Fibroblast of lung (primary cell): Measurements from ENCODE around the gene IDUA. TPM values are rescaled to one million over a fixed set of nuclear protein-coding genes. Genes with fewer than 3 reads are reported as not detected.
A peak's percentile ranks its signal among the peaks of the same experiment; 100 is the strongest.

Source experiments
- DNase-seq, 2 donors: peaks; one replicate each; pipeline versions ENCODE4 v3.0.0 to v3.0.0-alpha.2; 2010; ENCODE audit warnings: low read depth in 2 of 2
- H2AFZ ChIP-seq: 2 replicates; pipeline ENCODE4 v1.5.1; 2012; ENCODE audit warnings: low read length, control low read depth, inconsistent platforms
- H3K27ac ChIP-seq: 2 replicates; pipeline ENCODE4 v1.5.1; 2011; ENCODE audit warnings: low read length, control low read depth; ENCODE audit not compliant: insufficient read depth
- H3K27me3 ChIP-seq: 2 replicates; pipeline ENCODE4 v1.5.1; 2011; ENCODE audit warnings: mild to moderate bottlenecking, low read length; ENCODE audit not compliant: control insufficient read depth, insufficient read depth
- H3K36me3 ChIP-seq: 2 replicates; pipeline ENCODE4 v1.5.1; 2011; ENCODE audit warnings: low read length; ENCODE audit not compliant: control insufficient read depth, insufficient read depth
- H3K4me1 ChIP-seq: 2 replicates; pipeline ENCODE4 v1.5.1; 2011; ENCODE audit warnings: low read length; ENCODE audit not compliant: control insufficient read depth, insufficient read depth; ENCODE audit errors: extremely low read depth
- H3K4me2 ChIP-seq: 2 replicates; pipeline ENCODE4 v1.5.1; 2011; ENCODE audit warnings: low read length, control low read depth; ENCODE audit not compliant: insufficient read depth; ENCODE audit errors: extremely low read depth
- H3K4me3 ChIP-seq, 4 experiments: fragments of 200-600 bp in 1 of 4; sonication (generic) in 1 of 4; replicated peaks in 1 of 4; 2 replicates each; pipeline ENCODE4 v1.5.1; 2011 to 2016; ENCODE audit warnings: low read length in 4 of 4, low read depth in 3 of 4, mild to moderate bottlenecking in 3 of 4, control low read depth in 2 of 4, inconsistent platforms in 1 of 4, mixed read lengths in 1 of 4; ENCODE audit not compliant: insufficient read depth in 1 of 4; ENCODE audit errors: control extremely low read depth in 1 of 4
- H3K79me2 ChIP-seq: 2 replicates; pipeline ENCODE4 v1.5.1; 2012; ENCODE audit warnings: mild to moderate bottlenecking, low read length, inconsistent platforms; ENCODE audit not compliant: control insufficient read depth, insufficient read depth
- H3K9ac ChIP-seq: 2 replicates; pipeline ENCODE4 v1.5.1; 2011; ENCODE audit warnings: mild to moderate bottlenecking, low read length, control low read depth; ENCODE audit not compliant: insufficient read depth
- H3K9me3 ChIP-seq: 2 replicates; pipeline ENCODE4 v1.5.1; 2012; ENCODE audit warnings: low read depth, low read length; ENCODE audit not compliant: control insufficient read depth, insufficient read depth
- H4K20me1 ChIP-seq: 2 replicates; pipeline ENCODE4 v1.5.1; 2011; ENCODE audit warnings: low read length; ENCODE audit not compliant: control insufficient read depth, insufficient read depth; ENCODE audit errors: extremely low read depth
- CTCF ChIP-seq, 2 donors: IDR thresholded peaks in 1 of 2; conservative IDR thresholded peaks in 1 of 2; 1 replicate in 1 of 2; 2 replicates in 1 of 2; pipeline ENCODE4 v1.5.1; 2011 to 2012; ENCODE audit warnings: low read length in 2 of 2, control low read depth in 1 of 2, inconsistent platforms in 1 of 2, low read depth in 1 of 2, mild to moderate bottlenecking in 1 of 2
- EZH2 ChIP-seq: IDR thresholded peaks from 2 replicates; pipeline ENCODE4 v1.5.1; 2012; ENCODE audit warnings: low read length, control low read depth, mild to moderate bottlenecking; ENCODE audit errors: missing control alignments
- polyA plus RNA-seq, 2 donors: library from polyadenylated mRNA; depleted of rRNA in 1 of 2; stranded (reverse) in 1 of 2; unstranded in 1 of 2; fragments of >200 nt; gene quantifications; 2 replicates each; pipeline ENCODE4 v1.2.1, GENCODE V29; 2011 to 2012; ENCODE audit warnings: missing spikeins in 1 of 2
- total RNA-seq: library from RNA; depleted of rRNA; stranded (reverse); fragments of >200 nt; gene quantifications from 2 replicates; pipeline ENCODE4 v1.2.1, GENCODE V29; 2014

IDUA gene
- total and polyA plus RNA-seq, 2 donors (not counting 1 experiment from before 2014, with no cell fraction given), result 3.1 to 11.1 TPM

- no peaks in the 10 kb centered on the region for H3K79me2 ChIP-seq
- H3K9me3 ChIP-seq, result no peaks in the 10 kb centered on the region
Observed at GRCh38 chr4:995311-996026, 8.6 kb downstream of the IDUA start.

GRCh38 chr4:996030-996996 is 9.5 kb downstream of the IDUA start:
- H3K36me3 ChIP-seq, result peaks cover 4% of the 10 kb centered on the region
- no peak overlapping the region for H3K4me3 ChIP-seq
- H3K27me3 ChIP-seq, result peaks cover 24% of the 10 kb centered on the region
- no peak overlapping the region for H3K27ac ChIP-seq
- no peaks in the 10 kb centered on the region for H3K4me1 ChIP-seq
- no peaks in the 10 kb centered on the region for H3K9me3 ChIP-seq
- H4K20me1 ChIP-seq, result no peaks in the 10 kb centered on the region
- no peaks in the 10 kb centered on the region for H3K79me2 ChIP-seq
- no peak overlapping the region for H3K9ac ChIP-seq
- no peak for DNase-seq
- no peak overlapping the region for H3K4me2 ChIP-seq
- TF ChIP-seq CTCF (conservative IDR thresholded peaks at IDR 0.05 in 1 of 2, IDR thresholded peaks at IDR 0.05 in 1 of 2; ENCODE audit: low read depth in 1 of 2, low read length in 2 of 2) (no peak), EZH2 (peak; percentile 69)
- H2AFZ ChIP-seq, result no peak overlapping the region

More at GRCh38 chr4:995311-996026, 8.6 kb downstream of the IDUA start:
- no peak overlapping the region for H3K27ac ChIP-seq
- TF ChIP-seq EZH2, result peak; percentile 5
- TF ChIP-seq CTCF (conservative IDR thresholded peaks at IDR 0.05 in 1 of 2, IDR thresholded peaks at IDR 0.05 in 1 of 2; ENCODE audit: low read depth in 1 of 2, low read length in 2 of 2), result no peak
- H3K4me3 ChIP-seq, result no peak overlapping the region
- H3K4me1 ChIP-seq, result no peaks in the 10 kb centered on the region
- no peak overlapping the region for H2AFZ ChIP-seq
- peaks cover 22% of the 10 kb centered on the region for H3K27me3 ChIP-seq
- peaks cover 4% of the 10 kb centered on the region for H3K36me3 ChIP-seq
- no peak for DNase-seq
- no peak overlapping the region for H3K9ac ChIP-seq
- H3K4me2 ChIP-seq, result no peak overlapping the region
- H4K20me1 ChIP-seq, result no peaks in the 10 kb centered on the region

- TF ChIP-seq CTCF (conservative IDR thresholded peaks at IDR 0.05 in 1 of 2, IDR thresholded peaks at IDR 0.05 in 1 of 2; ENCODE audit: low read depth in 1 of 2, low read length in 2 of 2) (no peak), EZH2 (peak; percentile 18)
- Histone ChIP-seq H4K20me1 (no peaks in the 10 kb centered on the region), H3K4me1 (no peaks in the 10 kb centered on the region), H2AFZ (no peak overlapping the region), H3K9me3 (no peaks in the 10 kb centered on the region), H3K4me2 (no peak overlapping the region), H3K27me3 (peaks cover 30% of the 10 kb centered on the region), H3K36me3 (no peaks in the 10 kb centered on the region), H3K9ac (no peak overlapping the region), H3K79me2 (no peaks in the 10 kb centered on the region), H3K27ac (no peak overlapping the region), H3K4me3 (no peak overlapping the region)
- no peak for DNase-seq
Observed at GRCh38 chr4:996997-997374, 10.1 kb downstream of the IDUA start.
